Activated T-helper 2 cell treated with anti-CD3 and anti-CD28 coated beads, Interferon-gamma antibody, Interleukin-2, Interleukin-4, amounts not matched to agents 10 μg/mL and 5 μg/mL and 100 μg/mL, durations not matched to agents 14 hours and 24 hours and 36 hours (primary cell): ENCODE measurements around the gene GTF2E1. TPM values are rescaled to one million over a fixed set of nuclear protein-coding genes. Genes with fewer than 3 reads are reported as not detected.
A peak's percentile ranks its signal among the peaks of the same experiment; 100 is the strongest.
"Not testable (repeated sequence)": the region's sequence is repeated elsewhere in the genome, so short reads cannot be mapped to it uniquely, and the experiment has no call there.

Source experiments
- DNase-seq: peaks from one replicate; pipeline ENCODE4 v3.0.0; 2021; ENCODE audit warnings: low spot score
- H3K27ac Mint-ChIP-seq: one replicate; pipeline ENCODE4 v1.8.0; 2021; ENCODE audit warnings: mixed read lengths
- H3K27me3 Mint-ChIP-seq: one replicate; pipeline ENCODE4 v1.8.0; 2021; ENCODE audit warnings: low read depth, mixed read lengths
- H3K36me3 Mint-ChIP-seq: one replicate; pipeline ENCODE4 v1.8.0; 2021; ENCODE audit warnings: low read depth, mixed read lengths
- H3K4me1 Mint-ChIP-seq: one replicate; pipeline ENCODE4 v1.8.0; 2021; ENCODE audit warnings: low read depth, mixed read lengths
- H3K4me3 Mint-ChIP-seq: one replicate; pipeline ENCODE4 v1.8.0; 2021; ENCODE audit warnings: low read depth, mild to moderate bottlenecking, moderate library complexity, mixed read lengths
- H3K9me3 Mint-ChIP-seq: one replicate; pipeline ENCODE4 v1.8.0; 2021; ENCODE audit warnings: mixed read lengths
- intact Hi-C: fragments of 100-400 bp; cut with micrococcal nuclease; formaldehyde crosslinking; loops from one replicate; pipeline ENCODE4 v1.15.1; 2023
- total RNA-seq: library from RNA; stranded (reverse); gene quantifications from 2 replicates; pipeline ENCODE4 v1.2.3, GENCODE V29; 2022

Gene GTF2E1
- total RNA-seq, 1 donor from 2014 or later: 23.3 TPM

GRCh38 chr3:120738006-120738405, 4.5 kb upstream of the GTF2E1 start:
- DNase-seq, H3K27me3 Mint-ChIP-seq, intact Hi-C loops, H3K4me1 Mint-ChIP-seq, H3K4me3 Mint-ChIP-seq, H3K27ac Mint-ChIP-seq: not testable (repeated sequence)
- Mint-ChIP-seq H3K9me3 (peaks cover 16% of the 10 kb centered on the region), H3K36me3 (peaks cover 31% of the 10 kb centered on the region)

GRCh38 chr3:120741320-120741719, 1.2 kb upstream of the GTF2E1 start:
- peak overlapping the region; percentile 95 for H3K4me3 Mint-ChIP-seq
- intact Hi-C loops: loop anchor here (10.0 kb wide), 1 partner anchor 1277 kb away; the partner anchor contains the start of genes POGLUT1 and TMEM39A
- H3K27me3 Mint-ChIP-seq: no peaks in the 10 kb centered on the region

GRCh38 chr3:120741837-120742197, 727 bp upstream of the GTF2E1 start:
- peak overlapping the region; percentile 97 for H3K27ac Mint-ChIP-seq
- intact Hi-C loops: loop anchor here (1.0 to 10.0 kb wide), 4 partner anchors 32 to 1277 kb away; partner anchors contain the start of genes NDUFB4, POGLUT1 and TMEM39A
- H3K9me3 Mint-ChIP-seq: peaks cover 5% of the 10 kb centered on the region
- H3K4me3 Mint-ChIP-seq: peak overlapping the region; percentile 95
- H3K36me3 Mint-ChIP-seq: peaks cover 32% of the 10 kb centered on the region
- H3K4me1 Mint-ChIP-seq: peaks cover 15% of the 10 kb centered on the region
- no peak for DNase-seq
- no peaks in the 10 kb centered on the region for H3K27me3 Mint-ChIP-seq

More at GRCh38 chr3:120741320-120741719, 1.2 kb upstream of the GTF2E1 start:
- Mint-ChIP-seq H3K9me3 (peaks cover 7% of the 10 kb centered on the region), H3K4me1 (peaks cover 15% of the 10 kb centered on the region), H3K36me3 (peaks cover 30% of the 10 kb centered on the region), H3K27ac (peak overlapping the region; percentile 73)
- DNase-seq: no peak

- DNase-seq: no peak
- Mint-ChIP-seq H3K4me3 (peak overlapping the region; percentile 95), H3K27me3 (no peaks in the 10 kb centered on the region), H3K9me3 (no peaks in the 10 kb centered on the region), H3K4me1 (peaks cover 15% of the 10 kb centered on the region), H3K27ac (peak overlapping the region; percentile 97), H3K36me3 (peaks cover 24% of the 10 kb centered on the region)
- intact Hi-C loops: loop anchor here (1.0 to 10.0 kb wide), 4 partner anchors 31 to 1278 kb away; partner anchors contain the start of genes NDUFB4, POGLUT1 and TMEM39A
Observed at GRCh38 chr3:120742849-120743365, 363 bp downstream of the GTF2E1 start.

GRCh38 chr3:120743556-120744195, 1.1 kb downstream of the GTF2E1 start:
- peak overlapping the region; percentile 97 for H3K27ac Mint-ChIP-seq
- no peaks in the 10 kb centered on the region for H3K9me3 Mint-ChIP-seq
- H3K4me1 Mint-ChIP-seq: peaks cover 15% of the 10 kb centered on the region
- H3K36me3 Mint-ChIP-seq: peaks cover 19% of the 10 kb centered on the region
- H3K27me3 Mint-ChIP-seq: no peaks in the 10 kb centered on the region
- no peak for DNase-seq
- intact Hi-C loops: loop anchor here (10.0 kb wide), 1 partner anchor 1279 kb away; the partner anchor contains the start of genes POGLUT1 and TMEM39A
- peak overlapping the region; percentile 95 for H3K4me3 Mint-ChIP-seq

- H3K27ac Mint-ChIP-seq: no peak overlapping the region
- H3K4me3 Mint-ChIP-seq: no peak overlapping the region
- no peaks in the 10 kb centered on the region for H3K27me3 Mint-ChIP-seq
- DNase-seq: no peak
- H3K9me3 Mint-ChIP-seq: no peaks in the 10 kb centered on the region
- intact Hi-C loops: loop anchor here (10.0 kb wide), 1 partner anchor 1281 kb away; the partner anchor contains the start of genes POGLUT1 and TMEM39A
- H3K36me3 Mint-ChIP-seq: peaks cover 19% of the 10 kb centered on the region
- peaks cover 16% of the 10 kb centered on the region for H3K4me1 Mint-ChIP-seq
Observed at GRCh38 chr3:120745466-120745865, 2.9 kb downstream of the GTF2E1 start.

- Mint-ChIP-seq H3K4me1 (peaks cover 3% of the 10 kb centered on the region), H3K36me3 (peaks cover 53% of the 10 kb centered on the region), H3K27me3 (no peaks in the 10 kb centered on the region), H3K4me3 (no peak overlapping the region), H3K27ac (no peak overlapping the region), H3K9me3 (no peaks in the 10 kb centered on the region)
- intact Hi-C loops: loop anchor here (10.0 kb wide), 1 partner anchor 1285 kb away; the partner anchor contains the start of genes POGLUT1 and TMEM39A
- no peak for DNase-seq
Observed at GRCh38 chr3:120749843-120750242, 7.3 kb downstream of the GTF2E1 start.

- no peak for DNase-seq
- H3K4me1 Mint-ChIP-seq: peaks cover 3% of the 10 kb centered on the region
- H3K9me3 Mint-ChIP-seq: no peaks in the 10 kb centered on the region
- H3K36me3 Mint-ChIP-seq: peaks cover 59% of the 10 kb centered on the region
- H3K27me3 Mint-ChIP-seq: no peaks in the 10 kb centered on the region
- intact Hi-C loops: no loop called here
- no peak overlapping the region for H3K4me3 Mint-ChIP-seq
- no peak overlapping the region for H3K27ac Mint-ChIP-seq
Observed at GRCh38 chr3:120752230-120752629, 9.7 kb downstream of the GTF2E1 start.

GRCh38 chr3:120752865-120753264, 10.3 kb downstream of the GTF2E1 start:
- intact Hi-C loops: no loop called here
- H3K4me3 Mint-ChIP-seq: no peak overlapping the region
- H3K36me3 Mint-ChIP-seq: peaks cover 60% of the 10 kb centered on the region
- H3K9me3 Mint-ChIP-seq: no peaks in the 10 kb centered on the region
- H3K4me1 Mint-ChIP-seq: peaks cover 3% of the 10 kb centered on the region
- no peak for DNase-seq
- H3K27me3 Mint-ChIP-seq: no peaks in the 10 kb centered on the region
- H3K27ac Mint-ChIP-seq: no peak overlapping the region

GRCh38 chr3:120753810-120754209, 11.3 kb downstream of the GTF2E1 start:
- H3K9me3 Mint-ChIP-seq: no peaks in the 10 kb centered on the region
- peaks cover 4% of the 10 kb centered on the region for H3K4me1 Mint-ChIP-seq
- no peaks in the 10 kb centered on the region for H3K27me3 Mint-ChIP-seq
- H3K4me3 Mint-ChIP-seq: no peak overlapping the region
- no peak overlapping the region for H3K27ac Mint-ChIP-seq
- intact Hi-C loops: no loop called here
- DNase-seq: no peak
- peaks cover 66% of the 10 kb centered on the region for H3K36me3 Mint-ChIP-seq

GRCh38 chr3:120756061-120756460, 13.5 kb downstream of the GTF2E1 start:
- Mint-ChIP-seq H3K9me3 (no peaks in the 10 kb centered on the region), H3K27me3 (no peaks in the 10 kb centered on the region), H3K36me3 (peaks cover 64% of the 10 kb centered on the region), H3K4me3 (no peak overlapping the region), H3K4me1 (peaks cover 9% of the 10 kb centered on the region), H3K27ac (no peak overlapping the region)
- DNase-seq: no peak
- intact Hi-C loops: no loop called here

- intact Hi-C loops, H3K27ac Mint-ChIP-seq, H3K4me3 Mint-ChIP-seq, H3K27me3 Mint-ChIP-seq, H3K9me3 Mint-ChIP-seq, DNase-seq: not testable (repeated sequence)
- peaks cover 51% of the 10 kb centered on the region for H3K36me3 Mint-ChIP-seq
- peaks cover 17% of the 10 kb centered on the region for H3K4me1 Mint-ChIP-seq
Observed at GRCh38 chr3:120758551-120758950, 16.0 kb downstream of the GTF2E1 start.

GRCh38 chr3:120762615-120763014, 20.1 kb downstream of the GTF2E1 start:
- Mint-ChIP-seq H3K9me3 (no peaks in the 10 kb centered on the region), H3K4me1 (peaks cover 30% of the 10 kb centered on the region), H3K36me3 (peaks cover 19% of the 10 kb centered on the region), H3K27me3 (no peaks in the 10 kb centered on the region), H3K4me3 (no peak overlapping the region), H3K27ac (no peak overlapping the region)
- intact Hi-C loops: no loop called here
- DNase-seq: no peak
